Measurements from ENCODE around the gene THAP3.
"Not testable (repeated sequence)": the region's sequence is repeated elsewhere in the genome, so short reads cannot be mapped to it uniquely, and the experiment has no call there.

Gene THAP3

GRCh38 chr1:6630027-6630426, 5.4 kb downstream of the THAP3 start:
- H3K36me3 ChIP-seq (ENCODE audit: control insufficient read depth, insufficient read depth, low read length): peaks cover 66% of the 10 kb centered on the region
- H3K9ac ChIP-seq (ENCODE audit: low read length): no peak overlapping the region
- H3K4me3 ChIP-seq (ENCODE audit: low read depth, low read length): no peak overlapping the region
- no peaks in the 10 kb centered on the region for H3K9me3 ChIP-seq (ENCODE audit: control insufficient read depth, insufficient read depth, low read depth, low read length)
- H3K4me1 ChIP-seq (ENCODE audit: control insufficient read depth, insufficient read depth, low read length): no peaks in the 10 kb centered on the region
- H3K27ac ChIP-seq (ENCODE audit: low read depth, low read length): no peak overlapping the region
- H3K27me3 ChIP-seq (ENCODE audit: control insufficient read depth, insufficient read depth, low read length): no peaks in the 10 kb centered on the region

- no peak overlapping the region for H3K27ac ChIP-seq (ENCODE audit: low read depth, low read length)
- no peaks in the 10 kb centered on the region for H3K27me3 ChIP-seq (ENCODE audit: control insufficient read depth, insufficient read depth, low read length)
- peaks cover 76% of the 10 kb centered on the region for H3K36me3 ChIP-seq (ENCODE audit: control insufficient read depth, insufficient read depth, low read length)
- no peaks in the 10 kb centered on the region for H3K4me1 ChIP-seq (ENCODE audit: control insufficient read depth, insufficient read depth, low read length)
- H3K4me3 ChIP-seq (ENCODE audit: low read depth, low read length): no peak overlapping the region
- no peaks in the 10 kb centered on the region for H3K9me3 ChIP-seq (ENCODE audit: control insufficient read depth, insufficient read depth, low read depth, low read length)
- no peak overlapping the region for H3K9ac ChIP-seq (ENCODE audit: low read length)
Observed at GRCh38 chr1:6631058-6631457, 6.4 kb downstream of the THAP3 start.

GRCh38 chr1:6632588-6633514, 8.2 kb downstream of the THAP3 start:
- H3K27ac ChIP-seq (ENCODE audit: low read depth, low read length): no peak overlapping the region
- no peaks in the 10 kb centered on the region for H3K27me3 ChIP-seq (ENCODE audit: control insufficient read depth, insufficient read depth, low read length)
- peaks cover 81% of the 10 kb centered on the region for H3K36me3 ChIP-seq (ENCODE audit: control insufficient read depth, insufficient read depth, low read length)

GRCh38 chr1:6634371-6635052, 9.8 kb downstream of the THAP3 start:
- Histone ChIP-seq H3K27me3 (ENCODE audit: control insufficient read depth, insufficient read depth, low read length) (no peaks in the 10 kb centered on the region), H3K36me3 (ENCODE audit: control insufficient read depth, insufficient read depth, low read length) (peaks cover 80% of the 10 kb centered on the region), H3K4me3 (ENCODE audit: low read depth, low read length) (no peak overlapping the region), H3K27ac (ENCODE audit: low read depth, low read length) (no peak overlapping the region), H3K4me1 (ENCODE audit: control insufficient read depth, insufficient read depth, low read length) (no peaks in the 10 kb centered on the region), H3K9ac (ENCODE audit: low read length) (no peak overlapping the region), H3K9me3 (ENCODE audit: control insufficient read depth, insufficient read depth, low read depth, low read length) (no peaks in the 10 kb centered on the region)

More at GRCh38 chr1:6632588-6633514, 8.2 kb downstream of the THAP3 start:
- Histone ChIP-seq H3K9ac (ENCODE audit: low read length) (no peak overlapping the region), H3K4me3 (ENCODE audit: low read depth, low read length) (no peak overlapping the region), H3K9me3 (ENCODE audit: control insufficient read depth, insufficient read depth, low read depth, low read length) (no peaks in the 10 kb centered on the region), H3K4me1 (ENCODE audit: control insufficient read depth, insufficient read depth, low read length) (no peaks in the 10 kb centered on the region)

- Histone ChIP-seq H3K4me3 (ENCODE audit: low read depth, low read length) (no peak overlapping the region), H3K4me1 (ENCODE audit: control insufficient read depth, insufficient read depth, low read length) (no peaks in the 10 kb centered on the region), H3K27me3 (ENCODE audit: control insufficient read depth, insufficient read depth, low read length) (no peaks in the 10 kb centered on the region), H3K27ac (ENCODE audit: low read depth, low read length) (no peak overlapping the region), H3K9ac (ENCODE audit: low read length) (no peak overlapping the region), H3K9me3 (ENCODE audit: control insufficient read depth, insufficient read depth, low read depth, low read length) (no peaks in the 10 kb centered on the region), H3K36me3 (ENCODE audit: control insufficient read depth, insufficient read depth, low read length) (peaks cover 81% of the 10 kb centered on the region)
Observed at GRCh38 chr1:6635161-6635909, 10.7 kb downstream of the THAP3 start.

- Histone ChIP-seq H3K27me3 (ENCODE audit: control insufficient read depth, insufficient read depth, low read length) (no peaks in the 10 kb centered on the region), H3K9ac (ENCODE audit: low read length) (no peak overlapping the region), H3K9me3 (ENCODE audit: control insufficient read depth, insufficient read depth, low read depth, low read length) (no peaks in the 10 kb centered on the region), H3K36me3 (ENCODE audit: control insufficient read depth, insufficient read depth, low read length) (peaks cover 88% of the 10 kb centered on the region), H3K27ac (ENCODE audit: low read depth, low read length) (no peak overlapping the region), H3K4me3 (ENCODE audit: low read depth, low read length) (no peak overlapping the region), H3K4me1 (ENCODE audit: control insufficient read depth, insufficient read depth, low read length) (no peaks in the 10 kb centered on the region)
Observed at GRCh38 chr1:6635910-6636760, 11.5 kb downstream of the THAP3 start.

- H3K27ac ChIP-seq (ENCODE audit: low read depth, low read length); H3K4me3 ChIP-seq (ENCODE audit: low read depth, low read length); H3K27me3 ChIP-seq (ENCODE audit: control insufficient read depth, insufficient read depth, low read length); H3K4me1 ChIP-seq (ENCODE audit: control insufficient read depth, insufficient read depth, low read length); H3K9me3 ChIP-seq (ENCODE audit: control insufficient read depth, insufficient read depth, low read depth, low read length); H3K9ac ChIP-seq (ENCODE audit: low read length): not testable (repeated sequence)
- peaks cover 92% of the 10 kb centered on the region for H3K36me3 ChIP-seq (ENCODE audit: control insufficient read depth, insufficient read depth, low read length)
Observed at GRCh38 chr1:6636778-6637177, 12.1 kb downstream of the THAP3 start.

- no peak overlapping the region for H3K9ac ChIP-seq (ENCODE audit: low read length)
- H3K9me3 ChIP-seq (ENCODE audit: control insufficient read depth, insufficient read depth, low read depth, low read length): no peaks in the 10 kb centered on the region
- H3K27ac ChIP-seq (ENCODE audit: low read depth, low read length): no peak overlapping the region
- no peaks in the 10 kb centered on the region for H3K27me3 ChIP-seq (ENCODE audit: control insufficient read depth, insufficient read depth, low read length)
- no peaks in the 10 kb centered on the region for H3K4me1 ChIP-seq (ENCODE audit: control insufficient read depth, insufficient read depth, low read length)
- H3K36me3 ChIP-seq (ENCODE audit: control insufficient read depth, insufficient read depth, low read length): peaks cover 95% of the 10 kb centered on the region
- no peak overlapping the region for H3K4me3 ChIP-seq (ENCODE audit: low read depth, low read length)
Observed at GRCh38 chr1:6637770-6638169, 13.1 kb downstream of the THAP3 start.

- H3K27ac ChIP-seq (ENCODE audit: low read depth, low read length): no peak overlapping the region
- no peak overlapping the region for H3K4me3 ChIP-seq (ENCODE audit: low read depth, low read length)
- H3K4me1 ChIP-seq (ENCODE audit: control insufficient read depth, insufficient read depth, low read length): no peaks in the 10 kb centered on the region
- no peaks in the 10 kb centered on the region for H3K27me3 ChIP-seq (ENCODE audit: control insufficient read depth, insufficient read depth, low read length)
- no peaks in the 10 kb centered on the region for H3K9me3 ChIP-seq (ENCODE audit: control insufficient read depth, insufficient read depth, low read depth, low read length)
- H3K36me3 ChIP-seq (ENCODE audit: control insufficient read depth, insufficient read depth, low read length): peaks cover 93% of the 10 kb centered on the region
- no peak overlapping the region for H3K9ac ChIP-seq (ENCODE audit: low read length)
Observed at GRCh38 chr1:6638226-6638625, 13.6 kb downstream of the THAP3 start.

- not testable (repeated sequence) for H3K9me3 ChIP-seq (ENCODE audit: control insufficient read depth, insufficient read depth, low read depth, low read length); H3K9ac ChIP-seq (ENCODE audit: low read length); H3K27me3 ChIP-seq (ENCODE audit: control insufficient read depth, insufficient read depth, low read length); H3K27ac ChIP-seq (ENCODE audit: low read depth, low read length); H3K4me1 ChIP-seq (ENCODE audit: control insufficient read depth, insufficient read depth, low read length); H3K4me3 ChIP-seq (ENCODE audit: low read depth, low read length)
- peaks cover 90% of the 10 kb centered on the region for H3K36me3 ChIP-seq (ENCODE audit: control insufficient read depth, insufficient read depth, low read length)
Observed at GRCh38 chr1:6640867-6641266, 16.2 kb downstream of the THAP3 start.

Data from HUES6 (cell line).